C4-2B (cell line): ENCODE measurements around the gene ANXA1.
A peak's percentile ranks its signal among the peaks of the same experiment; 100 is the strongest.

Source experiments
- H3K27ac ChIP-seq: fragments of 450-650 bp; 2 replicates; pipeline ENCODE4 v1.5.1; 2017
- ZFX ChIP-seq: fragments of 450-650 bp; IDR thresholded peaks from 2 replicates; pipeline ENCODE4 v1.6.1; 2017
- TF ChIP-seq, protein P1 (sequence below): fragments of 450-650 bp; conservative IDR thresholded peaks from 2 replicates; pipeline ENCODE4 v1.5.1; 2017; ENCODE audit warnings: mild to moderate bottlenecking

The ANXA1 gene

GRCh38 chr9:73200694-73201452 is 49.2 kb downstream of the ANXA1 start:
- TF ChIP-seq, protein P1, sequence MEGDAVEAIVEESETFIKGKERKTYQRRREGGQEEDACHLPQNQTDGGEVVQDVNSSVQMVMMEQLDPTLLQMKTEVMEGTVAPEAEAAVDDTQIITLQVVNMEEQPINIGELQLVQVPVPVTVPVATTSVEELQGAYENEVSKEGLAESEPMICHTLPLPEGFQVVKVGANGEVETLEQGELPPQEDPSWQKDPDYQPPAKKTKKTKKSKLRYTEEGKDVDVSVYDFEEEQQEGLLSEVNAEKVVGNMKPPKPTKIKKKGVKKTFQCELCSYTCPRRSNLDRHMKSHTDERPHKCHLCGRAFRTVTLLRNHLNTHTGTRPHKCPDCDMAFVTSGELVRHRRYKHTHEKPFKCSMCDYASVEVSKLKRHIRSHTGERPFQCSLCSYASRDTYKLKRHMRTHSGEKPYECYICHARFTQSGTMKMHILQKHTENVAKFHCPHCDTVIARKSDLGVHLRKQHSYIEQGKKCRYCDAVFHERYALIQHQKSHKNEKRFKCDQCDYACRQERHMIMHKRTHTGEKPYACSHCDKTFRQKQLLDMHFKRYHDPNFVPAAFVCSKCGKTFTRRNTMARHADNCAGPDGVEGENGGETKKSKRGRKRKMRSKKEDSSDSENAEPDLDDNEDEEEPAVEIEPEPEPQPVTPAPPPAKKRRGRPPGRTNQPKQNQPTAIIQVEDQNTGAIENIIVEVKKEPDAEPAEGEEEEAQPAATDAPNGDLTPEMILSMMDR, result peak; percentile 68
- no peak for TF ChIP-seq ZFX

DNA sequence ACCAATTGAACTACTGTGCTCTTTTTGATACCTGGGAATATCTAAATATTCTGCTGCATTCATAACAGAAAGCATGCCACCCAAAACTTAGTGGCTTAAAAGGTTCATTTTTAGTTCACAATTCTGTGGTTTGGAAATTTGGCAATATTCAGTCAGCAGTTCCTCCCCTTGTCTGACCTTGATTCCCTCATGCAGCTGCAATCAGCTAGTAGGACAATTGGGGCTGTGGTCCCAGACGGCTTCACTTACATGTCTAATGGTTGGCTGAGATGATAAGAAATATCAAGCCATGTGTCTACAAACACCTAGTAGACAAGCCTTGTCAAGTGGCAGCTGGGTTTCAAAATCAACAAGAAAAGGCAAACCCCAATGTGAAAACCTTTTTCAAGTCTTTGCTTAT is 51.3 kb downstream of the ANXA1 start:
- no peak overlapping the region for H3K27ac ChIP-seq

More at GRCh38 chr9:73200694-73201452, 49.2 kb downstream of the ANXA1 start:
- no peak overlapping the region for H3K27ac ChIP-seq

GRCh38 chr9:73204936-73205335 is 53.3 kb downstream of the ANXA1 start:
- no peak for TF ChIP-seq ZFX
- TF ChIP-seq, protein P1, result no peak
- H3K27ac ChIP-seq, result no peak overlapping the region

More for the DNA sequence above, 51.3 kb downstream of the ANXA1 start:
- TF ChIP-seq, protein P1, result no peak
- TF ChIP-seq ZFX, result no peak

- H3K27ac ChIP-seq, result no peak overlapping the region
- no peak for TF ChIP-seq ZFX
- TF ChIP-seq, protein P1, result no peak
Observed at GRCh38 chr9:73206851-73207250, 55.2 kb downstream of the ANXA1 start.

- TF ChIP-seq, protein P1, result no peak
- TF ChIP-seq ZFX, result no peak
- no peak overlapping the region for H3K27ac ChIP-seq
Observed at GRCh38 chr9:73210886-73211666, 59.4 kb downstream of the ANXA1 start.

GRCh38 chr9:73213300-73213699 is 61.6 kb downstream of the ANXA1 start:
- no peak overlapping the region for H3K27ac ChIP-seq
- no peak for TF ChIP-seq ZFX
- TF ChIP-seq, protein P1, result no peak

- TF ChIP-seq, protein P1, result no peak
- TF ChIP-seq ZFX, result no peak
- no peak overlapping the region for H3K27ac ChIP-seq
Observed at GRCh38 chr9:73215249-73215648, 63.6 kb downstream of the ANXA1 start.
